Kidney (tissue), 22 donors: ENCODE measurements around the gene PRELID3B. TPM values are rescaled to one million over a fixed set of nuclear protein-coding genes. Genes with fewer than 3 reads are reported as not detected.

Experiments used
- DNase-seq, 5 donors: peaks; one replicate each; pipeline ENCODE4 v3.0.0-alpha.2; 2013 to 2020
- FAIRE-seq: peaks from 2 replicates; lab custom pipeline; 2012; peaks lifted over from hg19 to GRCh38; lab: Jason Lieb, UNC
- H3K27ac ChIP-seq, 2 donors: one replicate each; pipeline ENCODE4 v1.7.0; 2013; ENCODE audit warnings: low read depth in 2 of 2, low read length in 2 of 2, inconsistent platforms in 1 of 2
- H3K27me3 ChIP-seq: one replicate; pipeline ENCODE4 v1.7.1; 2013; ENCODE audit warnings: low read length, inconsistent platforms; ENCODE audit not compliant: control insufficient read depth, insufficient read depth
- H3K36me3 ChIP-seq, 3 donors: one replicate each; pipeline versions ENCODE4 v1.7.0 to v1.7.1; 2013; ENCODE audit warnings: low read length in 3 of 3, control low read depth in 1 of 3, inconsistent platforms in 1 of 3; ENCODE audit not compliant: insufficient read depth in 3 of 3, control insufficient read depth in 2 of 3
- H3K4me1 ChIP-seq, 3 donors: one replicate each; pipeline versions ENCODE4 v1.7.0 to v1.7.1; 2013; ENCODE audit warnings: low read length in 3 of 3, inconsistent platforms in 1 of 3, low read depth in 1 of 3; ENCODE audit not compliant: control insufficient read depth in 2 of 3, insufficient read depth in 2 of 3
- H3K4me3 ChIP-seq, 3 donors: one replicate each; pipeline versions ENCODE4 v1.7.0 to v1.8.1; 2013; ENCODE audit warnings: low read length in 3 of 3, control low read depth in 1 of 3, inconsistent platforms in 1 of 3
- H3K9ac ChIP-seq, 3 donors: one replicate each; pipeline versions ENCODE4 v1.7.0 to v1.7.1; 2013; ENCODE audit warnings: low read length in 3 of 3, control low read depth in 1 of 3, inconsistent platforms in 1 of 3
- H3K9me3 ChIP-seq, 3 donors: one replicate each; pipeline versions ENCODE4 v1.7.0 to v1.7.1; 2013; ENCODE audit warnings: low read length in 3 of 3, control low read depth in 1 of 3, inconsistent platforms in 1 of 3; ENCODE audit not compliant: control insufficient read depth in 2 of 3, insufficient read depth in 1 of 3
- CTCF ChIP-seq: IDR thresholded peaks from 3 replicates; pipeline ENCODE4 v1.5.1; 2012; ENCODE audit warnings: mild to moderate bottlenecking, moderate library complexity, borderline replicate concordance; ENCODE audit not compliant: insufficient read depth; ENCODE audit errors: extremely low read depth
- intact Hi-C: fragments of 100-400 bp; cut with DNase I; formaldehyde crosslinking; loops from one replicate; pipeline ENCODE4 v1.11.1; 2022
- long read RNA-seq, 10 donors: library from polyadenylated mRNA in 1 of 10; unstranded in 1 of 10; transcript quantifications; one replicate each; pipeline ENCODE4 v2.0.0 and lab custom pipeline, GENCODE V29; 2021 to 2026
- polyA plus RNA-seq: library from polyadenylated mRNA; stranded (reverse); fragments of 350-450 nt; fragmentation: Illumina TruSeq; extraction: RNeasy Lipid Tissue Mini Kit (QIAGEN cat#74804); gene quantifications from one replicate; pipeline ENCODE4 v1.2.3, GENCODE V29; 2014; ENCODE audit warnings: low read depth, low replicate concordance; ENCODE audit not compliant: insufficient read depth
- total RNA-seq: library from RNA; stranded (reverse); fragmentation: NEBNext Ultra II Directional; extraction: Animal tissue kit (Norgen Biotek cat#: 25700); gene quantifications from one replicate; pipeline ENCODE4 v1.2.1, GENCODE V29; 2021
- donor health status: control.
- donor health status: control.
- donor health status: control.
- donor health status: control.
- donor health status: control.
- donor health status: DM: yes; HTN: yes; CAD: no.
- donor health status: Normal renal cell carcinoma (clear cell type).

PRELID3B gene
- total RNA-seq = 38.5 TPM
- polyA plus RNA-seq = 26.4 TPM
- long read RNA-seq, donor 1, transcript PRELID3B-201 (6 exons, 2,626 nt) = major isoform, 19 of 19 reads
- long read RNA-seq, donor 1, partial matches to known transcripts = 0 of 19 reads
- long read RNA-seq, donor 1, other reads (novel, unspliced or antisense) = 0 of 19 reads
- long read RNA-seq, donor 2, transcript PRELID3B-201 (6 exons, 2,626 nt) = major isoform, 11 of 17 reads
- long read RNA-seq, donor 2, partial matches to known transcripts = 0 of 17 reads
- long read RNA-seq, donor 2, other reads (novel, unspliced or antisense) = 0 of 17 reads
- long read RNA-seq, donor 3, transcript PRELID3B-201 (6 exons, 2,626 nt) = major isoform, 23 of 27 reads
- long read RNA-seq, donor 3, partial matches to known transcripts = 0 of 27 reads
- long read RNA-seq, donor 3, other reads (novel, unspliced or antisense) = 0 of 27 reads
- long read RNA-seq, donor 4, transcript PRELID3B-201 (6 exons, 2,626 nt) = major isoform, 19 of 21 reads
- long read RNA-seq, donor 4, partial matches to known transcripts = 0 of 21 reads
- long read RNA-seq, donor 4, other reads (novel, unspliced or antisense) = 0 of 21 reads
- long read RNA-seq, donor 5, transcript PRELID3B-201 (6 exons, 2,626 nt) = major isoform, 5 of 6 reads
- long read RNA-seq, donor 5, partial matches to known transcripts = 0 of 6 reads
- long read RNA-seq, donor 5, other reads (novel, unspliced or antisense) = 0 of 6 reads
- long read RNA-seq, donor 6, transcript PRELID3B-201 (6 exons, 2,626 nt) = major isoform, 40 of 47 reads
- long read RNA-seq, donor 6, partial matches to known transcripts = 0 of 47 reads
- long read RNA-seq, donor 6, other reads (novel, unspliced or antisense) = 0 of 47 reads
- long read RNA-seq, donor 7, transcript PRELID3B-201 (6 exons, 2,626 nt) = major isoform, 40 of 50 reads
- long read RNA-seq, donor 7, partial matches to known transcripts = 0 of 50 reads
- long read RNA-seq, donor 7, other reads (novel, unspliced or antisense) = 7 of 50 reads
- long read RNA-seq, donor 8, transcript PRELID3B-201 (6 exons, 2,626 nt) = major isoform, 21 of 21 reads
- long read RNA-seq, donor 8, partial matches to known transcripts = 0 of 21 reads
- long read RNA-seq, donor 8, other reads (novel, unspliced or antisense) = 0 of 21 reads
- long read RNA-seq, donor 9, transcript PRELID3B-201 (6 exons, 2,626 nt) = major isoform, 8 of 9 reads
- long read RNA-seq, donor 9, partial matches to known transcripts = 0 of 9 reads
- long read RNA-seq, donor 9, other reads (novel, unspliced or antisense) = 0 of 9 reads
- long read RNA-seq, donor 10, transcript PRELID3B-201 (6 exons, 2,626 nt) = major isoform, 15 of 21 reads
- long read RNA-seq, donor 10, partial matches to known transcripts = 0 of 21 reads
- long read RNA-seq, donor 10, other reads (novel, unspliced or antisense) = 0 of 21 reads

GRCh38 chr20:59042151-59042795 is at the start of gene PRELID3B:
TSS of gene PRELID3B (minus strand) at chr20:59042786. CDS start at chr20:59042730, 56 bp downstream.
- Histone ChIP-seq H3K9me3 (no peaks in the 10 kb centered on the region), H3K4me3 (peak within 1 kb of the TSS; percentile 66 to 89 (median 70)), H3K36me3 (peaks cover 0 to 5% (median under 1%) of the 10 kb centered on the region in 3 donors), H3K27ac (peak within 1 kb of the TSS; percentile 51 to 81), H3K27me3 (no peaks in the 10 kb centered on the region), H3K4me1 (peaks cover 2 to 11% (median 7%) of the 10 kb centered on the region in 3 donors), H3K9ac (peak within 1 kb of the TSS; percentile 4 to 85 (median 50))
- no peak for FAIRE-seq
- DNase-seq = peak in 2 of 5 donors; percentile 25 to 46
- TF ChIP-seq CTCF = no peak
- intact Hi-C loops = no loop called here

- Histone ChIP-seq H3K36me3 (no peaks in the 10 kb centered on the region), H3K27me3 (no peaks in the 10 kb centered on the region), H3K27ac (no peak overlapping the region), H3K4me1 (no peaks in the 10 kb centered on the region), H3K9ac (no peak overlapping the region), H3K9me3 (no peaks in the 10 kb centered on the region), H3K4me3 (no peak overlapping the region)
- intact Hi-C loops = no loop called here
- DNase-seq (peak; percentile 79 to 86 (median 80)), FAIRE-seq (peak; percentile 39)
- peak; percentile 74 for TF ChIP-seq CTCF
Measured at GRCh38 chr20:59087829-59088433, 45.3 kb upstream of the PRELID3B start.

- H3K4me3 ChIP-seq = no peak overlapping the region
- intact Hi-C loops = no loop called here
- DNase-seq (no peak), FAIRE-seq (no peak)
- no peak overlapping the region for H3K9ac ChIP-seq
- no peak overlapping the region for H3K27ac ChIP-seq
- no peaks in the 10 kb centered on the region for H3K4me1 ChIP-seq
- H3K9me3 ChIP-seq = no peaks in the 10 kb centered on the region
- no peaks in the 10 kb centered on the region for H3K27me3 ChIP-seq
- no peaks in the 10 kb centered on the region for H3K36me3 ChIP-seq
- TF ChIP-seq CTCF = no peak
Measured at GRCh38 chr20:59086923-59087322, 44.3 kb upstream of the PRELID3B start.
